HG02852 (cell line): ENCODE measurements around the gene FGF18.

Experiments used
- ATAC-seq: cut with Tn5 transposase; IDR thresholded peaks from one replicate; pipeline ENCODE4 v1.9.1; 2021; ENCODE audit warnings: mild to moderate bottlenecking, moderate library complexity; ENCODE audit not compliant: unreplicated experiment

The FGF18 gene

DNA sequence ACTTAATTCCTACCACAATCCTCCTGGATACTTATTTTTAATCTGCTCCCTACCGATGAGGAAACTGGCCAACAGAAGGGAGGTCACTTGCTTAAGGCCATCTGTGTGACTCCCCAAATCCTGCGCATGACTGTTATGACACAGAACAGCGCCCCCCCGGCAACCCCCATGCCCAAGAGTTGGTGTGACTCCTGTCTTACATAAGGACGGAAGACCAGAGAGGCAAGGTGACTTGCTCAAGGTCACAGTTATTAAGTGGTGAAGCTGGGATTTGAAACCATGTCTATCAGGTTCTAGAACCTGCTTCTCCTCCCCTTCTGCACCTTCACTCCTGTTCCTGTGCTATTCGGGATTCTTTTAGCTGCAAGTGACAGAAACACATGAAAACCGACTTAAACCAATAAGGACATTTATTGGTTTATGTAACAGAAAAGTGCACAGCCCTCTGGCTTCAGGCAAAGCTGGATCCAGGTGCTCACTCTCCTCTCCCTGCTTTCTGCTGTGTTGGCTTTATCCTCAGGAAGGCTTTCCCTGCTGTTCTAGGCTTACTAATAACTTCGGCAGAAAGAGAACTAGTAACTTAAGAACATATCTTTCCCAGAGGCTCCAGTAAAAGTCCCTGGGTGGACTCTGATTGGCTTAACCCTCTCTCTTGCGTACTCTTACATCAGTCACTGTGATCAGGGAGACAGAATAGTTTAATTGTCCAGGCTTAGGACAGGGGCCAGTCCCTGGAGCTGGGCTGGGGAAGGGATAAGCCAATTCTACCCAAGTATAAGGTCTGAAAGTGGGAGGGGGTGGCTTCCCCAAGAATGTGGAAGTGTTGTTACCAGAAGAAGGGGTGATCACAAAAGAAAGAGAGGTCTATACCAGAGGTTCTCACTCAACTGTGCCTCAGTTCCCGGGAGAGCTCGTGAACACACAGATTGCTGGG is 43.7 kb downstream of the FGF18 start:
- ATAC-seq = no peak

DNA sequence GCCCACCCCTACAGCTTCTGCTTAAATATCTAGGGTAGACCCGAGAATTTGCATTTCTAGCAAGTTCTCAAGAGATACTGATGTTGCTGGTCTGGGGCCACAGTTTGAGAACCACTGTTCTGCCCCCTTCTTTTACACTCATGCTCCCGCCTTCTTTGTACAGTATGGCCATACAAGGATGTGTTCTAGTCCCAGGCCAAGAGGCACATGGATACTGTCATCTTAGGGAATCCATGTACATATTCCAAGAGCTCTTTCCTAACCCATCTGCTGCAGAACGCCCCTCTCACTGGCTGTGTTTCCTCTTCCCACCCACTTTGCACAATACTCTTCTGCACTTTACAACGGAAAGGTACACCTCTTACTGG is 44.4 kb downstream of the FGF18 start:
- no peak for ATAC-seq

DNA sequence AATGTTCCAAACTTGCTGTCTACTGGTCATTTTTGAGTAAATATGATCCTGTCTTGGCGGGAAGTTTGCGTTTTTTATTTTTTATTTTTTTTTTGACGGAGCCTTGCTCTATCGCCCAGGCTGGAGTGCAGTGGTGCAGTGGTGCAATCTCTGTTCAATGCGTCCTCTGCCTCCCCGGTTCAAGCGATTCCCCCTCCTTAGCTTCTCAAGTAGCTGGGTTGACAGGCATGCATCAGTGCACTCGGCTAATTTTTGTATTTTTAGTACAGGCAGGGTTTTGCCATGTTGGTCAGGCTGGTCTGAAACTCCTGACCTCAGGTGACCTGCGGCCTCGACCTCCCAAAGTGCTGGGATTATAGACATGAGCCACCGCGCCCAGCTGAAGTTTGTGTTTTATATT is 45.4 kb downstream of the FGF18 start:
- ATAC-seq = no peak

DNA sequence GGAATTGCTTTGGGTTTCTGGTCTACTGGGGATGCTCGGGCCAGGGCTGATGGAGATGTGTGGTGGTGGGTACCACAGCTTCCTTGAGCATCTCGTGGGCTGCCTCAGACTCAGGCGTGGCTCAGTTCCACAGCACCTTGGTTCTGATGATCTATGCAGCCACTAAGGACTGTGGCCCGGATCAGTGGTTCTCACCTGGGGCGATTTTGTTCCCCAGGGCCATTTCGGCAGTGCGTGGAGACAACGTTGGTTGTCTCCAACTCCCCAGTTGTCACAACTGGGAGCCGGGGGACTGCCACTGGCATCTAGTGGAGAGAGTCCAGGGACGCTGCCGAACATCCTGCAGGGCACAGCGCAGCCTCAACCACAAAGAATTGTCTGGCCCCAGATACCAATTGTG is 47.7 kb downstream of the FGF18 start:
- no peak for ATAC-seq

DNA sequence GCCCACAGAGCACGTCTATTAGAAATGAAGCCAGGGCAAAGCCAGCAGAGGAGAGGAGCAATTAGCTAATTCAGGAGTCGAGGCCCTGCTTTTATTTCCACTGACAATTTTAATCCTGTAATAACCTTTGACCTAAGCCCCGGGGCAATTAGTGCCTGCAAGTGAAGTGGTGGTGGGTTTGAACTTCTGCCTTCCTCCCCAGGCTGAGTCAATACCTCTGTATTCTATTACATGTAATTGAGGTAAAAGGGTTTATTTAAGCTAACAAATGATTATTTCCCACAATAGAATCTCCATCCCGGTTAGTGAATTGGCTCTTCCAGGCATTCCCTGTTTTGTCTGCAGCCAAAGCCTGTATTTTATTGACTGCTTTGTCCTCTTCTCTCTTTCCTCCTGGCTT is 49.9 kb downstream of the FGF18 start:
- ATAC-seq = no peak

DNA sequence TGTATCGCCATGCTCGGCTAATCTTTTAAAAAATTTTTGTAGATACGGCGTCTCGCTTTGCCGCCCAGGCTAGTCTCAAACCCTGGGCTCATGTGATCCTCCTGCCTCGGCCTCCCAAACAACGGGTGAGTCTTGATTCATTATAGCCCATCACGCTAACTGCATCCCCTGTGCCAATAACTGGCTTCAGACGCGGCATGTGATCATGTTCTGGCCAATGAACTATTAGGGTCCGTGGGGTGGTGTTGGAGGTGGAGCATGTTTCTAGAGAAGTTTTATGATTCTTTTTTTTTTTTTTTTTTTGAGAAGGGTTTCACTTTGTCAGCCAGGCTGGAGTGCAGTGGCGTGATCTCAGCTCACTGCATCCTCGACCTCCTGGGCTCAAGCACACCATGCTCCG is 51.0 kb downstream of the FGF18 start:
- ATAC-seq = no peak

DNA sequence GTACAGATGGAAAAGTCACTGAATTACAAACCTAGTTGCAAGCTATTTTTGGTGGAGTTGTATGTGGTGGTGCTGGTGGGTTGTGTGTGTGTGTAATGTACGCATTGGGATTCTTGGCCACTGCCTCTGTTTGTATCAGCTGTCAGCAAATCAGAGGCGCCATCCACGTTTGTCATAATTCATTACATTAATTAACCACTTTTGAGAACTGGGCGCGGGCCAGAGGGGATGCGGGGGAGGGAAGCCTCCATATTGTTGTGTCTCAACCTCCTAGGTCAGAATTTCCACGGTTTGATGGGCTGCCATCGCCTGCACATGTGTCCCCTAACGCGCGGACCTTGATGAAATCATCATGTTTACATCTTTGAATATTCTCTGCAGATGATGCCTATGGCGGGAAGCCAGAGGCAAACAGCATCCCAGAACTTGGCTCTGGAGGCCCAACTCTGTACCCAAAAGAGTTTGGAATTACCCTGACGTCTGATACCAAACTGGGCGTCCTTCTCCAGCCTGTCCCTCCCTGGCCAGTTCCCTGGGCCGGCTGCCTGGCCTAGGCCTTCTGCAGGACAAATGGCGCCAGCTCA is 54.9 kb downstream of the FGF18 start:
- no peak for ATAC-seq

DNA sequence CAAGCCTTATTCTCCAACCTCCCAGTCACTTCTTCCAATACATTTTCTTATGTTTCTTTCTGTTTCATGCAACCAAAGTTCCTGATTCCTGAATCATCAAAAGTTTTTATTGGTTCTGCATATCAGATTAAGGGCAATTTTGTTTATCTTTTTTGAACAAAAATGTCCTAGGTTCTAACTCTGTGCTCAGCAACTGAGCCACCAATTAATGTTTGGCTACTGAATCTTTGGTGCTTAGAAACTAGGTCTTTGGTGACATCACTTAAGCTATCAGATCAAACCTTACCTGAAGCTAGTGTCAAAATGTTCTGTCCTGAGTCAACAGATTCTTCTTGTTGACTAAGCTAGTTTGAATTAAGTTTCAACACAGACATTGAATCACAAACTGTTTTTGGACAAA is 56.1 kb downstream of the FGF18 start:
- no peak for ATAC-seq

DNA sequence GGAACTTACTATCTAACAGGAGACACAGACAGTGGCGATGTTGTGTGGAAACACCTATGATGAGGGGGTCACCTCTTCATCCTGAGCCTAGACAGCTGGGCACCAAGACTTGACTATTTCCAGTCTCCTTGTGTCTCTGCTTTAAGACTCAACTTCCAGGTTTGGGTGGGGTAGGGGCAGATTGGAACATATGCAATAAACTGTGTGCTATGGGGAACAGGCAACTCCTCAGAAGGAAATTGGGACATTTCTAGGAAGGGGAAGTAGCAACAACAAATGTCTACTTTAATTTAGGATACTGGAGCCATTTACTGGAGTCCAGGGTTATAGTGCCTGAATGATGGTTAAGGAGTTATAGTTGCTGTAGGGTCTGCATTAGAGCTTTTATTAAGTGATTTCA is 57.3 kb downstream of the FGF18 start:
- ATAC-seq = no peak

DNA sequence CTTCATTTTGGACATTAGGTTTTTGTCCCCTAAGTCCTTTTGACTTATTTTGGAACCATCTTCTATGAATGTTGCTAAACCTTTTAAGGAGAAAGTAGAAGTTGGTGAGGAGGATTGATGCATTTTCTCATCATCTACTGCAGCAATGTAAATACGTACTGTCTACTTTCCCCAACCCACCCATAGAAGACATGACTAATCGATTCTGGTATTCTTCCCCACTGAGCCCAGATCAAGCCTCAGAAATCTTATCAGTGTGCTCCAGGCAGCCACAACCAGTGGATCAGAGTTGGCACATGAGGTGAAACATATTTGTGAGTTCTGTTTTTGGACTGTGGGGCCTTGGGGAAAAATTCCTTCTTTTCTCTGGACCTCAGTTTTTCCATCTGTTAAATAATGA is 57.7 kb downstream of the FGF18 start:
- no peak for ATAC-seq

DNA sequence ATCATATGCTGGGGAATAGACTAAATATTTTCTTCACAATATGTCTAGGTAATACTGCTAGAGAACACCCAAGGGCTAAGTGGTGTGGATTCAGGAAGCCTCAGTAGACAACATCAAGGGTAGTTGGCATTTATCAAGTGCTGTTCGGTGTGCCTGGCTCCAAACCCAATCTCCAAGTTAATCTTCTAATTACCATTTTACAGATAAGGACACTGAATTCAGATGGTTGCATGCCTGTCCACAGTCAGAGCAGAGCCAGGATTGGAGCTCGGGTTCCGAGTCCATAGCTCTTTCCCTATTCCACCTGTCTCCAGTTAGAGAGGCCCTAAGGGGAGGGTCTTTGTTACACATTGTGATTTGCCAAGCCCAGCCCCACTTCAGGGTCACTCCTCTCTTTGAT is 58.2 kb downstream of the FGF18 start:
- no peak for ATAC-seq

DNA sequence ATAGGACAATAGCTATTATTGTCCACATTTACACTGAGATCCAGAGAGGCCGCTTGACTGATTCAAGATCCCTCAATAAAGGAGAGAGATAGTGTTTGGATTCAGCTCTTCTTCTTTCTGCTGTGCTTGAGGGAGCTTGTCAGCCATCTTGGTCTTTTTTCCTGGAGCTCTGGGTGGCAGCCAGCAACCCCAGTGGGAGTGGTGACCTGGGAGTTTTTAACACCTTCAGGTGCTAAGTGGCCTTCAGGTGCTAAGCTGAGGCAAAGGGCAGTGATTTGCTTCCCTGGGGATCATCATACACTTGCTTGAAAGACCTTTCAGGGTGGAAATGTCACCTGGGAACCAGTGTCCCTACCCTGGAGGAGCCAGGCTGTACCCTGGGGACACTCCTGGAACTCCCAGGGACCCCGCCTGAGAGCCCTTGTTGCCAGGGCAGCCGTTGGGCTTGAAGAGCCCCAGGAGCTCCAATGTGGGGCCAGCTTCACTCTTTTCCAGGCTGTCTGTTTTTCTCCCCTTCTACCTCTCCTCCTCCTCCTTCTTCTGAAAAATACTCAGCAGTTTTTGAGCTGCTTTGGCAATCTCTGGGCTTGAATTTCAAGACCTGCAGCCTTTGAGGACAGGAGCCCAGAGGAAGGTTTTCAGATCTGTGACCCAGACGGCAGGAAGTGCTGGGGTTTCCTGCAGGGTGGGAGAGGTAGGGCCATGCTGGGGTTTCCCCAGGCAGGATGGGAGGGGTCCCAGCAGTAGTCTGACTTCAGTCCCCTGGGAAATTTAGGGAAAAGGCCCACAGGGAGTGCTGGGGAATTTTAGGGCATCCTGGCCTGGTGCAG is 59.7 kb downstream of the FGF18 start:
- no peak for ATAC-seq

DNA sequence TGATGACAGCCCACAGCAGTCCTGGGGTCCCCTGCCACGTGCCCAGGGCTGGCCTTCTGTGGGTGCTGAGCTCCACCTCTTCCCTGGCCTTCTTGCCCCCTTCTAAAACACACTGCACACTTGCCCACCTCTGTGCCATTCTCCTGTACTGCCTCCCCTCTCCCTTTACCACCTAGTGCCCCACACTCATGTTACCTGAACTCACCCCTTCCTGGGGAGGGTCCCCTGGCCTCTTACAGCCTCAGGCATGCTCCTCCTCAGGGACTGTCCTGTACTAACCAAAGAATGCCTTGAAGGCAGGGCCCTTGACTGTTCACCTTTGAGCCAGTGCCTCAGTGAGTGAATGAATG is 60.3 kb downstream of the FGF18 start:
- no peak for ATAC-seq

DNA sequence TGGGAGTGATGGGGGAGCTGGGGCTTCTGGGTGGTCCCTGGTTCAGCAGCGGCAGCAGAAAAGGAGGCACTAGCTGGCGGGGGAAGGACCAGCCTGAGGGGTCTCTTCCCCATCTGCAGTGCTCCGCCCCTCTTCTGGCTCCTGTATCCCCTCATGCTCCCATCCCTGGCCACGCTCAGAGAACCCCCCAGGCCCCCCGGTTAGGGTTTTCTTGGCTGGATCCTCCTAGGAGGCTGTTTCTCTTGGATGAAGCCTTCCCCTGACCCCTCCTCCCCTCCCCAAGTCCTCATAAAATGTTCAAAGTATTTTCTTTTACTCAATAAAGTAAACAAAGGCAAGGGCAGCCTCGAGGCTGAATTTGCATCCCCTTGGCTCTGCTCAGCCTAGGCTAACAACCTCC is 60.8 kb downstream of the FGF18 start:
- ATAC-seq = no peak

DNA sequence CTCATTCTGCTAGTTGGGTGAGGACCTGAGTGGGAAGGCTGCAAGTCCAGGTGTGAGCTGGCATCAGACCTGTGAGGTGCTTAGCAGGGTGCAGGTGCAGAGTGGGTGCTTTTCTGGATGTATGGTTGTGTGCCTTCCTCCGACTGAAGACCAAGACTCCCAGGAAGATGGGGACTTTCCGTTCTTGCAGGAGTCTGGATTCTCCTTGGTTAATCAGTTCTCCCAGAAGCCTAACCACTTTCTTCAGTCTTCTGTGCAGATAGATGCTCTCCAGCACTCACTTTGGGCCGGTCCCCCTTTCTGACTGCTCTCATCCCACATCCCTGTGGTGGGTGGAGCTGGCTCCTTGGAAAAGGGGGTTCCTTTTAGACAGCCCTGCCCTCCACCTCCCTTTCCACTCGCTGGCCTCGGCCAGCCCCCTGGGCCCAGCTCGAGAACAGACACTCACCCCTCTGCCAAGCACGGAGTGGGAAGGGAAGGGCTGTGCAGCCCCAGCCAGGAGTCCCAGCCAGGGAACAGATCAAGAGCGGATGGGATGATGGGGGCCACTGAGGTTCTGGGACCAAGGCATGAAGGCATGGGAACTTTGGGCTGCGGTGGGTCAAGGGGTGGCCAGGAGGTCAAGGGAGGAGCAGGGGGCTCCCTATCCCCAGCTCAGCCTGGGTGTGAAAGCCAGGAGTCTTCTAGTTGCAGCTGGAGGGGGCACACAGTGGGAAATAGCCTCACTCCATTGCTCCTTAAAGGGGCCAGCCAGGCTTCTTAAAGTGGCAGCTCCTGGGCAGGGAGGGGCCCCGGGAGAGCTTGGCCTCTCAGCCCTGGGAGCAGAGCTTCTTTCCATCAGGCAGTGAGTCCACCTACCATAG is 62.4 kb downstream of the FGF18 start:
- no peak for ATAC-seq

DNA sequence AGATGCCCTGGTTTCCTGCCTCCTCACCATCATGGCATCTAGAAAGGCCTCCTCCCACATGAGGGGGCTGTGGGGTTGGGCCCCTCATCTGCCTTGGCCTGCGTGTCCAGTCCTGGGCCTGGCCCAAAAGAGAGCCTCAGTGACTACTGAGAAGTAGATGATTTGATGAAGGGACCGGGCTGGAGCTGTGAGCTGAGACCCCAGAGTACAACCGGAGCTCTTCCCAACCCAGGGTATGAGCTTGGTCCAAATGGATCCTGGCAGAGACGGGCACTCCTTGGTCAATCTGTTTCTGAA is 62.9 kb downstream of the FGF18 start:
- ATAC-seq = no peak

DNA sequence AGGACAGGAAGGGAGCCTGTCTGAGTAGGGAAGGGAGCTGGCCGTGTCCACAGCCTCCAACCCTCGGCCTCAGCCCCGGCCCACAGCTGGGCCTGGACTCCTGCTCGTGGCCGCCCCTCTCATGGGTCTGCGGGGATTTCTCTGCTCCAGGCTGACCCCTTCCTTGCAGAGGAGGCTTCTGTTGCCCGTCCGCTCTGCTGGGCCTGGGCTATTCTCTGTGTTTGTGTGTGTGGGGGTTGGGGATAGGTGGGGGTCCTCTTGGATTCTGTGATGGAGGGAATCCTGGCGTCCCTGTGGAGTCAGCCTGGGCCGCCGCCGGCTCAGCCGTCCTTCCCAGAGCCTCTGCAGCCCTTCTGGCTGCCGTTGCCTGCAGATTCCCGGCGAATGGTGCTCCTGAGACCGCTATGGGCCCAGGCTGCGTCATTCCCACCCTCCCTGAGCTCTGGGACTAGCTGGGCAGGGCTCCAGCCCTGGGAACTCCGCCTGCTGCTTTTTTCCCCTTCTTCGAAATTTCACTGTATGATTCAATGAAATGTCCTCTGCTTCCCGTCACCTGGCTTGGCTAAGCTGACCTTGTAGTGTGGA is 64.2 kb downstream of the FGF18 start:
- no peak for ATAC-seq

DNA sequence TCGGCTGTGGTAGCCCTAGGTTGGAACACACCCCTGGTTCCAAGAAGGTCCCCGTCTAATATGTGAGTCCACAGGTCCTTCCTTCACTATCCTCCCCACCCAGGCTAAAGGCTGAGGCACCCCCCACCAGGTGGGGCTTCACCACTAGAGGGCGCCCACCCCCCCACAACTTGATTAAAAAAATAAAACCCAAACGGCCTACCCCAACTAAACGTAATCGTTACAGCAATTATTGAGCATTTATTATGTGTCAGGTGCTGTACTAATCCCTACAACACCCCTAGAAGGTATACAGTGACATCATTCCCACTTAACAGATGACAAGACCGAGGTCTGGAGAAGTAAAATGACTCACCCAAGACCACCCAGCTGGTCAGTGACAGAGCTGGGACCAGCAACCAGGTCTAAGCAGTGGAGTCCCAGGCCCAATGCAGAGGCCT is 65.0 kb downstream of the FGF18 start:
- no peak for ATAC-seq

DNA sequence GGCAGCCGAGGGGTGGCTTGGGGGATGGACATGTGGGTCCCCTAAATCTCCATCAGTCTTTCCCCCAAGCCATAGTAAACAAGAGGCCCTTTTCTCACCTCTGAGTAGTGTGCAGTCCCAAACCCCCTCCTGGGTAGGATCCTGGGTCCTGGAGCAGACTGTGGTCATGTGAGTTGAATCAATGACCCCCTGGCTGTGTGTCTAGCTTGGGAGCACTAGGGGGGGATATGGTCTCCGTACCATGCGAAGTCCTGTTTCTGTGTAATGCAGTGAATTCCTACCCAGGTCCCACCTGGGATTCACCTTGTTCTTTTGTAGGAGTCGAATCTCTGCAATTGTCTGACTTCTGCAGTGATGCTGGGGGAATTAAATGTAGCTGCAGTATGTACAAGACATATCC is 66.2 kb downstream of the FGF18 start:
- ATAC-seq = no peak

DNA sequence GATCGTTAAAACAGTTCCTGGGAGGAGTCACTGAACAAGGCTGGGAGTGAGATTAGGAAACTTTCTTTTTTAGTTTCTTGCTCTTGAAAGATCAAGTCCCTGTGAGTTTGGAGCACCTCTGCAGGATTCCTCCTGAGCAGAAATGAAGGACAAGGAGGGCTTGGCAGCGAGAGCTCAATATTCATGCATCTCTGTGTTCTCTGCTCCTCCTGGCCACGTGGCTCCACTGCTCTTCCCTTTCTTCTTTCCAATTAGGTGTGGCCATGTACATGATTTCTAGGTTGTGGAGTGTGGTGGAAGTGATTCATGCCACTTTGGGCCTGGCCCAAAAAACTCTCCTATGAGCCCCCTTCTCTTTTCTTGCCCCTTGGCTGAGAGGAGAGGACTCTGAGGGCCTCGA is 67.2 kb downstream of the FGF18 start:
- ATAC-seq = no peak

DNA sequence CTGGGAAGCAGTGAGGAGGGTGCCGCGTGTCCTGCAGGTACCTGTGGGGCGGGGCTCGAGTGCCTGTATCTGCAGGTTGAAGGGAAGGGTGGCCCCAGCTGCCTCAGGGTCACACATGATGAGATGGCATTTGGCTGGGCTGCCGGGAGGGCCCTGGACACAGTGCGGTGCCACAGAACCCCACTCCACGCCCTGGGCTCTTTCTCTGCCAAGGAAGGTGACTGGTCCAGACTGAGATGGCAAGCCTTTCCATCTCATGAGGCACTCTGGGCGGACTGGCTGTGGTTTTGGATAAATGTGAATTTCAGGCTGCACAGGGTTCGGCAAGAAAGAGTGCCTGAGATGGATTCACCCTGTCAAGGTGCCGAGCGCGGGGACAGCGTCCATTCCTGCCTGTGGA is 69.4 kb downstream of the FGF18 start:
- no peak for ATAC-seq
